MM.1S (cell line): ENCODE results near the gene PLAAT2.

Source experiments
- EZH2 ChIP-seq: fragments of 300-600 bp; sonication (generic); optimal IDR thresholded peaks from 2 replicates; pipeline ENCODE3; 2017; ENCODE audit warnings: low read depth, mild to moderate bottlenecking, antibody characterized with exemption, low read length, mixed read lengths
- TF ChIP-seq, protein P1 (sequence below): fragments of 300-600 bp; sonication (generic); IDR thresholded peaks from 2 replicates; pipeline ENCODE4 v1.5.1; 2016; ENCODE audit warnings: antibody characterized with exemption, low read length, mixed read lengths

DNA sequence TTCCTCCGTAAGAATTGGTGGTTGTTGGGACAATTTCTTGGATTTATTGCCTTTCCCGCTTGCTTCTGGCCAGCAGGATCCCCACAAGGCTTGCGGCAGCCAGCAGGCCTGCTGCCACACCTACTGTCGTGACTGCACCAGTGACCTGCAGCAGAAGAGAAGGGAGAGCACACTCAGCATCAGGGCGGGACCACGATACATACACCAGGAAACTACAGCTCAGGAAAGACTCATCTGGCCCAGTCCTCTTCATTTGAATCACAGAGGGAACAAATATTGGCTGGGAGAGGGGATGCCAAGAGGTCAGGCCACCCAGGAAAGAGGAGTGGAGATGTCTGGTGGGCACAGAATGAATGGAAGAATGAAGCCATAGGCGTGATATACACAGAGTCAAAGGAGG, 10.3 kb downstream of the PLAAT2 start:
- TF ChIP-seq, protein P1, sequence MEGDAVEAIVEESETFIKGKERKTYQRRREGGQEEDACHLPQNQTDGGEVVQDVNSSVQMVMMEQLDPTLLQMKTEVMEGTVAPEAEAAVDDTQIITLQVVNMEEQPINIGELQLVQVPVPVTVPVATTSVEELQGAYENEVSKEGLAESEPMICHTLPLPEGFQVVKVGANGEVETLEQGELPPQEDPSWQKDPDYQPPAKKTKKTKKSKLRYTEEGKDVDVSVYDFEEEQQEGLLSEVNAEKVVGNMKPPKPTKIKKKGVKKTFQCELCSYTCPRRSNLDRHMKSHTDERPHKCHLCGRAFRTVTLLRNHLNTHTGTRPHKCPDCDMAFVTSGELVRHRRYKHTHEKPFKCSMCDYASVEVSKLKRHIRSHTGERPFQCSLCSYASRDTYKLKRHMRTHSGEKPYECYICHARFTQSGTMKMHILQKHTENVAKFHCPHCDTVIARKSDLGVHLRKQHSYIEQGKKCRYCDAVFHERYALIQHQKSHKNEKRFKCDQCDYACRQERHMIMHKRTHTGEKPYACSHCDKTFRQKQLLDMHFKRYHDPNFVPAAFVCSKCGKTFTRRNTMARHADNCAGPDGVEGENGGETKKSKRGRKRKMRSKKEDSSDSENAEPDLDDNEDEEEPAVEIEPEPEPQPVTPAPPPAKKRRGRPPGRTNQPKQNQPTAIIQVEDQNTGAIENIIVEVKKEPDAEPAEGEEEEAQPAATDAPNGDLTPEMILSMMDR: no peak
- TF ChIP-seq EZH2: no peak
